Measurements from ENCODE around the gene NVL. TPM values are rescaled to one million over a fixed set of nuclear protein-coding genes. Genes with fewer than 3 reads are reported as not detected.

The NVL gene
- total RNA-seq, 1 donor from 2014 or later, result 36.9 TPM

DNA sequence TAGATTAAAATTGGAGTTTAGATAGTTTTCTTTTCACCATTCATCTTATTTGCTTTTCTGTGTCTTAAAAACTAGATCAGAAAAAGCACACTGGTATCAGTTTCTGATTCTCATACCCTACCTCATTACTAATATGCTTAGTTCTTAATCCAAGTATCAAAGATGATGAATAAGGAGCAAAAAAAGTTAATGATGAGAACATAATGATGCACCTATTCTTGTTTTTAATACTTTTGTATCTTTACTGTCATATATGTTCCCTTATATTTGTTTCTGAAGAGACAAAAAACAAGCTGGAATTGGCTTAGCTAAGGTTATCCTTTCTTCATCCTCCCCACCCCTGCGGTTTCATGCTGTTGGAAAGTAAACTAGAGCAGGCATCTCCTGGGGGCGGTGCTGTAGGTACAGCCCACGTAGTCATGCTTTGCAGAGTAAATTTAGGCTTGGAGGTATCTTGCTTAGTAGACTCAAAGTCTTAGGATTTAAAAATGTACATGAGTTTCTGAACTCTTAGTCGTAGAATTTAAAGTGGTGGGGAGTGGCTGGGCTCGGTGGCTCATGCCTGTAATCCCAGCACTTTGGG, 43.1 kb upstream of the NVL start:
- Mint-ChIP-seq H3K4me3 (ENCODE audit: unreplicated experiment) (no peak overlapping the region), H3K27me3 (ENCODE audit: unreplicated experiment) (no peaks in the 10 kb centered on the region), H3K9me3 (ENCODE audit: unreplicated experiment) (no peaks in the 10 kb centered on the region), H3K4me1 (ENCODE audit: low read depth, unreplicated experiment) (no peaks in the 10 kb centered on the region), H3K27ac (ENCODE audit: unreplicated experiment) (no peak overlapping the region), H3K36me3 (ENCODE audit: unreplicated experiment) (peaks cover 3% of the 10 kb centered on the region)
- TF ChIP-seq, protein P1, sequence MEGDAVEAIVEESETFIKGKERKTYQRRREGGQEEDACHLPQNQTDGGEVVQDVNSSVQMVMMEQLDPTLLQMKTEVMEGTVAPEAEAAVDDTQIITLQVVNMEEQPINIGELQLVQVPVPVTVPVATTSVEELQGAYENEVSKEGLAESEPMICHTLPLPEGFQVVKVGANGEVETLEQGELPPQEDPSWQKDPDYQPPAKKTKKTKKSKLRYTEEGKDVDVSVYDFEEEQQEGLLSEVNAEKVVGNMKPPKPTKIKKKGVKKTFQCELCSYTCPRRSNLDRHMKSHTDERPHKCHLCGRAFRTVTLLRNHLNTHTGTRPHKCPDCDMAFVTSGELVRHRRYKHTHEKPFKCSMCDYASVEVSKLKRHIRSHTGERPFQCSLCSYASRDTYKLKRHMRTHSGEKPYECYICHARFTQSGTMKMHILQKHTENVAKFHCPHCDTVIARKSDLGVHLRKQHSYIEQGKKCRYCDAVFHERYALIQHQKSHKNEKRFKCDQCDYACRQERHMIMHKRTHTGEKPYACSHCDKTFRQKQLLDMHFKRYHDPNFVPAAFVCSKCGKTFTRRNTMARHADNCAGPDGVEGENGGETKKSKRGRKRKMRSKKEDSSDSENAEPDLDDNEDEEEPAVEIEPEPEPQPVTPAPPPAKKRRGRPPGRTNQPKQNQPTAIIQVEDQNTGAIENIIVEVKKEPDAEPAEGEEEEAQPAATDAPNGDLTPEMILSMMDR (IDR thresholded peaks at IDR 0.05; ENCODE audit: partially characterized antibody, unreplicated experiment), result no peak
- no peak for DNase-seq

DNA sequence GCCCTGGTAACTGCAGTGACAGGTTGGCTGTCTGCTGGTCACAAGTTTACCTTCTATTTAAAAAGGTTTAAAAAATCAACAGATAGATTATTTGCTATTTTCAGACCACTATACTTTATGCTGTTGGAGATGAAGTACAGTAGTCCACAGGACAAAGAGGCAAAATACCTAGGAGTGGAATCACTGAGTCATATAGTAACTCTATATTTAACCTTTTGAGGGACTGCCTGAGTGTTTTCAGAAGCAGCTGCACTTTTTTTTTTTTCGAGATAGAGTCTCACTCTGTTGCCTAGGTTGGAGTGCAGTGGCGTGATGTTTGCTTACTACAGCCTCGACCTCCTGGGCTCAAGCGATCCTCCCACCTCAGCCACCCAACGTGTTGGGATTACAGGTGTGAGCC, 38.4 kb upstream of the NVL start:
- DNase-seq, result no peak
- no peaks in the 10 kb centered on the region for H3K36me3 Mint-ChIP-seq (ENCODE audit: unreplicated experiment)
- H3K27me3 Mint-ChIP-seq (ENCODE audit: unreplicated experiment), result no peaks in the 10 kb centered on the region
- H3K27ac Mint-ChIP-seq (ENCODE audit: unreplicated experiment), result no peak overlapping the region
- H3K9me3 Mint-ChIP-seq (ENCODE audit: unreplicated experiment), result no peaks in the 10 kb centered on the region
- no peaks in the 10 kb centered on the region for H3K4me1 Mint-ChIP-seq (ENCODE audit: low read depth, unreplicated experiment)
- TF ChIP-seq, protein P1 (IDR thresholded peaks at IDR 0.05; ENCODE audit: partially characterized antibody, unreplicated experiment), result no peak
- H3K4me3 Mint-ChIP-seq (ENCODE audit: unreplicated experiment), result no peak overlapping the region

DNA sequence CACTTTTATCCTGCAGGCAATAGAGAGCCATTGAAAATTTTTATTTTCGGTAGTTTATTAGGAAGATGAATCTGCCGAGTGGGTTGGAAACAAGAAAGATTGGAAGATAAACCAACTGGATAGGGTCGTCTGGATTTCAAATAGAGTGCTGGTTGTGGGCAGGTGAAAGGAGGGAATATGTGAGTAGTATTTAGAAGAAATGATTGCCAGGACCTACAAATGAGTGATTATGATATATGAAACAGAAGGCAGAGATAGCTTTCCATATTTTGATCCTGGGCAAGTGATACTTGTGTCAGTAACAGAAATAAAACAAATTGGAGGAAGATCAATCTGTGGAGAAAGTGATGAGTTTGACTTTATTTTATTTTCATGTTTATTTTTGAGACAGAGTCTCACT, 29.2 kb upstream of the NVL start:
- Mint-ChIP-seq H3K4me1 (ENCODE audit: low read depth, unreplicated experiment) (peaks cover 12% of the 10 kb centered on the region), H3K9me3 (ENCODE audit: unreplicated experiment) (peaks cover 3% of the 10 kb centered on the region), H3K4me3 (ENCODE audit: unreplicated experiment) (peak overlapping the region; percentile 95), H3K27ac (ENCODE audit: unreplicated experiment) (peak overlapping the region; percentile 34), H3K36me3 (ENCODE audit: unreplicated experiment) (peaks cover 5% of the 10 kb centered on the region), H3K27me3 (ENCODE audit: unreplicated experiment) (peaks cover 4% of the 10 kb centered on the region)
- TF ChIP-seq, protein P1 (IDR thresholded peaks at IDR 0.05; ENCODE audit: partially characterized antibody, unreplicated experiment), result no peak
- DNase-seq, result no peak

DNA sequence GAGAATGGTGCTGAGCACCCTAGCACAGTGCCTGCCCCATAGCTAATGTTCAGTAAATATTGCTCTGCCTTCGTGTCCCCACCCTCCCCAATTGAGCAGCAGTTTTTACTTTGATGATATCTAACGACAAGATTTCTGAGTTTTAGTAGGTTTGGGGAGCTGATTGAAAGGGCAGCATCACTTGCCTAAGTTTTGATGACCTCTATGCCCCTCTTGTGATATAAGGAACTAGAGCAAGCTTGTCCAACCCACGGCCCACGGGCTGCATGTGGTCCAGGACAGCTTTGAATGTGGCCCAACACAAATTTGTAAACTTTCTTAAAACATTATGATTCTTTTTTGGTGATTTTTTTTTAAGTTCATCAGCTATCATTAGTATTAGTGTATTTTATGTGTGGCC, 28.3 kb upstream of the NVL start:
- DNase-seq, result no peak
- Mint-ChIP-seq H3K9me3 (ENCODE audit: unreplicated experiment) (peaks cover 3% of the 10 kb centered on the region), H3K36me3 (ENCODE audit: unreplicated experiment) (peaks cover 9% of the 10 kb centered on the region), H3K4me3 (ENCODE audit: unreplicated experiment) (peak overlapping the region; percentile 95), H3K4me1 (ENCODE audit: low read depth, unreplicated experiment) (peaks cover 12% of the 10 kb centered on the region), H3K27ac (ENCODE audit: unreplicated experiment) (peak overlapping the region; percentile 94), H3K27me3 (ENCODE audit: unreplicated experiment) (peaks cover 4% of the 10 kb centered on the region)
- TF ChIP-seq, protein P1 (IDR thresholded peaks at IDR 0.05; ENCODE audit: partially characterized antibody, unreplicated experiment), result no peak

DNA sequence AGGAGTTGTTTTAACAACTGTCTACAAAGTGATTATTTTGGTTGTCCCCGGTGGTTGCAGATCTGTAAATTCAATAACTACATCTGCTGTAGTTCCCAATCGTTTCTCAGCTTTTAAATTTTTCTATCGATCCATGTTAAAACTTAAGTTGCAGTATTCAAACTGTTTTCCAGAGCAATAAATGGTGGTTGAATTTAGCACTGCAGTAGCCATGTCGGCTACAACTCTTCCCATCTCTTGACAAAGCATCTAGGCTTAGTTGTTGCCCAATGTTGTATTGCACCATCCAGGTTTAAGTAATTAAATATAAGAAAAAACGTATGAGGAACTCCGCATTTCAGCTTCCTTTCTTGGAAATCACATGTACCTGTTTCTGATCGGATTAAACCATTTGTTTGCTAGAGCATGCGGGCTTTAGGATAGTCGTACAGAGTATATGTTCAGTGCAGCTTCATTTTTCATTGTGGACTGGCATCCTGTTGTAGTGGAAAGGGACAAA, 27.7 kb upstream of the NVL start:
- Mint-ChIP-seq H3K4me1 (ENCODE audit: low read depth, unreplicated experiment) (peaks cover 10% of the 10 kb centered on the region), H3K4me3 (ENCODE audit: unreplicated experiment) (peak overlapping the region; percentile 95), H3K9me3 (ENCODE audit: unreplicated experiment) (peaks cover 3% of the 10 kb centered on the region), H3K36me3 (ENCODE audit: unreplicated experiment) (peaks cover 9% of the 10 kb centered on the region), H3K27ac (ENCODE audit: unreplicated experiment) (peak overlapping the region; percentile 94), H3K27me3 (ENCODE audit: unreplicated experiment) (peaks cover 4% of the 10 kb centered on the region)
- TF ChIP-seq, protein P1 (IDR thresholded peaks at IDR 0.05; ENCODE audit: partially characterized antibody, unreplicated experiment), result no peak
- DNase-seq, result no peak
